DMS114 treated with DMSO at 0.1 percent for 48 hours (cell line): ENCODE data around the gene TNFRSF18.

Experiments
- DNase-seq: peaks from one replicate; lab custom pipeline; 2025; ENCODE audit not compliant: unreplicated experiment; lab: John Stamatoyannopoulos, UW

TNFRSF18 gene

GRCh38 chr1:1228596-1229321 lies 22.4 kb upstream of the TNFRSF18 start:
- DNase-seq: no peak

- DNase-seq: no peak
These were observed 21.8 kb upstream of the TNFRSF18 start for GRCh38 chr1:1228187-1228586.

- no peak for DNase-seq
These were observed 21.0 kb upstream of the TNFRSF18 start for GRCh38 chr1:1227386-1227785.

DNA sequence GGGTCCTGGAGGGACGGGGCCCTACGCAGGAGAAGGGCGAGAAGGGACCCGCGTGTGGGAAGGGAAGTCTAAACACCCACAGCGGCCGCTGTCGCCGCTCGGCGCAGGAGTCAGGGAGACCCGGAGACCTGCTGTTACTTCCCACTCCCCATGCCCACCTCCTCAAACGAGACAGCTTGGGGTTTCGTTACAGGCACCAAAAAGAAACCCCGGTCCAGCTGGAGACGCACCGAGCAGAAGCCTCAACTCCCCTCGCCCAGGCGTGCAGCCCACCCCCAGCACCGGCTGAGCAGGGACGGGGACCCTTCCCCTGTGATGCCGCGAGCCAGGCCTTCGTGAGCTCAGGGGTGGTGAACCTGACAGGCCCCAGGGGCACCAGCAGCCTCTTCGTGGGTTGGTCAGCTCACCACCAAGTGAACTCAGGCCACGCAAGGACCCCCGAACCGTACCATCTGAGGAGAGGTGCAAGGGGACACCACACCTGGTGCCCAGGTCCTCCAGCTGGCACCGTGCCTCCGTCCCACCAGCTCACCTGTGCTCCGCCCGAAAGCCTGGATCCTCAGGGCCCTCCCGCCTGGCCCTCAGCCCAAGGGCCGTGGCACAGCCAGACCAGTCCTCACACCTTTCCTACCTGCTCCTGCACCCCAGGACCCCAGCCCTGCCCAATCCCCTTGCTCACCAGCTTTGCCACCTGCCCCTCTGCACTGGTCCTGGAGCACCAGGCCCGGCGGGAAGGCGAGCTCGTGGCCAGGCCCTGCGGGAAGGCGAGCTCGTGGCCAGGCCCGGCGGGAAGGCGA lies 20.4 kb upstream of the TNFRSF18 start:
- no peak for DNase-seq

GRCh38 chr1:1225913-1226312 lies 19.5 kb upstream of the TNFRSF18 start:
- DNase-seq: no peak

DNA sequence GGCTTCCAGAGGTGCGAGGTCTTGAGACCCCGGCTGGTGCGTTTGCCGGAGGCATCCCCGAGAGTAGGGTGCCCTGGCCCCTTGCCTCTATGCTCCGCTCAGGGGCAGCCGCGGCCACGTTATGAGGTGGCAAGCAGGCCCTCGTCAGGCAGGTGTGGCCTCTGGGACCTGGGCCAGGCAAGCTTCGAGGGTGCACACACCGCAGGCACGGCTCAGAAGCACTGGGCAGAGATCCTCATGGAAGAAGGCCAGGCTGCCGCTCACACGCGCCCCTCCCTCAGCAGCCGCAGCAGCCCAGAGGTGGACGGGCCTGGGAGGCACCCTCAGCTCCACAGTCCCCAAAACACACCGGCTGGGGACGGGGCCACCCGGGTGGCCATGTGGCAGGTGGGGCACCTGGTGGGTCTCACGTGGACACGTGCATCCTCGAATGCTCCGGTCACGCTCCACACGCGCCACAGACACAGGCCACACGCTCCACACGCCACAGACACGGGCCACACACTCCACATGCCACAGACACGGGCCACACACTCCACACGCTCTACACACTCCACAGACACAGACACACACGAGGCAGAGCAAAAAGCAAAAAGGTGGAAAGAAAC lies 18.9 kb upstream of the TNFRSF18 start:
- no peak for DNase-seq

- DNase-seq: no peak
These were observed 17.5 kb upstream of the TNFRSF18 start for GRCh38 chr1:1223891-1224290.

DNA sequence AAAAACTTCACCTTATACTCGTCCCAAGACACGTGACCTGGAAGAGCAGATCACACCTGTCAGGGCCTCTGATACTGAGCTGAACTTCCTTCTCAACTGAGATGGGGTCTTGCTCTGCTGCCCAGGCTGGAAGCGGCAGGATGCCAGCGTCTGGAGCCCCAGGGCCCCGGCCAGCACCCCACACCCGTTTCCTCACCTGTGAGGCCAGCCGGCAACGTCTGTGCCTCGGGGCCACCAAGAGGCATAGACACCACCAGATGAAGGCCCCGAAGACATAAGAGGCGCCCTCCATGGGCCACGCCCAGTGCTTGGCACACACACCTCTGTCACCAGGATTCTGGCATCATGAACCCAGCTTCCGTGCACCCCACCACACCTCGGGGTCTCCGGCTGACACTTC lies 16.9 kb upstream of the TNFRSF18 start:
- DNase-seq: no peak

DNA sequence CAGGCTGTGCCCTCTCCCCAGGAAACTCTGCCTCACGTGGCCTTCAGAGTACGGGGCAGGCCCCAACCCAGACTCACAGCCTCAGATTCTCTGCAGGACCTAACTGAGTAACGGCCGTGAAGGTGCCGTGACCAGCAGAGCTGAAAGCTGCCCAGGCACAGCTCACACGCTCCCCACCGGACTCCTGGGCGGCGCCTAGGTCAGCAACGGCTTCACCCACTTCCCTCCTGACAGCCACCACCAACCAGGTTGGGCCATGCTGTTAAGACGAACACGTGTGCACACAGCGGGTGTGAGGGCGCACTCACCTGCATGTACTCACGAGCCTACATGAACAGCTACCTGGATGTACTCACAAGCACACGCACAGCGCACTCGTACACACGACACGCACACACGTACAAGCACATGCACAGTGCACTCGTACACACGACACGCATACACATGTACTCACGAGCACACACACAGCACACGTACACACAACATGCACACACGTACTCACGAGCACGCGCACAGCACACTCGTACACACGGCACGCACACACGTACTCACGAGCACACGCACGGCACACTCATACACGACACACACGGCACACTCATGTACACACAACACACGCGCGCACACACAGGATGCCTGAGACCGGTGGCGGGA lies 16.3 kb upstream of the TNFRSF18 start:
- no peak for DNase-seq

- no peak for DNase-seq
These were observed 15.6 kb upstream of the TNFRSF18 start for GRCh38 chr1:1221887-1222574.

DNA sequence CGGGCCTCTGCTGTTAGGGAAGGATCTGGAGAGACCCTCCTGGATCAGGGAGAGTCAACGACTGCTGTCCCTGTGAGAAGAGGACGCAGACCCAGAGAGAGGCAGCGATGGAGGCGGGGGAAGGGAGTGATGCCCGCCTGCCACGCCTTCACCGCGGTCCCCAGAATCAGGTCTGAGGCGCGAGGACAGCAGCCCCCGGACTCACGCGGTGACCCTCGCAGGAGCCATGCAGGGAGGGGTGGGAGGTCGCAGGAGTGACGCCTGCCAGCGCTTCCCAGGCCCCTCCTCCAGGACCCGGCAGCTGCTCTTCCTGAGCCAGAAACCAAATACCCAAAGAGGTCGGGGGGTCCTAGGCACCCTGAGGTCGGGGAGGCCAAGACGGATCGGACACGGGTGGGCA lies 13.8 kb upstream of the TNFRSF18 start:
- DNase-seq: no peak

- no peak for DNase-seq
These were observed 12.9 kb upstream of the TNFRSF18 start for GRCh38 chr1:1219341-1219740.

DNA sequence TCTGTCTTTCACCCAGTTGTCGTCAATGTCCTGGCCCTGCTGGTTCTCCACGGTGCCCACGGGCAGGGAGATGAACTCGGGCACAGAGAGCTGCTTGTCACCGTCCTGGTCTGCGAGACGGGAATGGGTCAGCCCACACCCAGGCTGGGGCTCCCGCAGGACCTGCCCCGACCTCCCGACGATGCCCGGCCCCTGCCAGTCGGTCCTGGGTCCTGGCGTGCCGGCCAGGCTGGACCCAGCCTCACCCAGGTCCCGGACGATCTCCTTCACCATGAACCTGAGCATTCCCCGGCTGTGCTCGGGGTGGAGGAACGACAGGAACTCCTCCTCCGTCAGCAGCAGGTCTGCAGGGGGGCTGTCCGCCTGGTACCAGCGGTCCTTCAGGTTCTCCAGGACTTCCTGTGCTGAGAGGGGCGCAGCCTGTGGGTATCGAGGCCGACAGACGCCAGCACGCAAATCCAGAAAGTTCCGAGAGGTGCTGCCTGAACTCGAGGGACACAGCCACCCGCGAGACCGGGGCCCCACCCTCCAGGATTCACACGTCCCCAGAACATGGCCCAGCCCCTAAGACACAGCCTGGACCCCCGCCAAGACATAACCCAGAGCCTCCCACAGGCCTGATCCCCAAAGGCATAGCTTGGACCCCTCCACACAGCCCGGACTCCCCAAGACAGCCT lies 12.3 kb upstream of the TNFRSF18 start:
- no peak for DNase-seq

- DNase-seq: no peak
These were observed 11.5 kb upstream of the TNFRSF18 start for GRCh38 chr1:1217621-1218523.

GRCh38 chr1:1216770-1217620 lies 10.6 kb upstream of the TNFRSF18 start:
- no peak for DNase-seq

DNA sequence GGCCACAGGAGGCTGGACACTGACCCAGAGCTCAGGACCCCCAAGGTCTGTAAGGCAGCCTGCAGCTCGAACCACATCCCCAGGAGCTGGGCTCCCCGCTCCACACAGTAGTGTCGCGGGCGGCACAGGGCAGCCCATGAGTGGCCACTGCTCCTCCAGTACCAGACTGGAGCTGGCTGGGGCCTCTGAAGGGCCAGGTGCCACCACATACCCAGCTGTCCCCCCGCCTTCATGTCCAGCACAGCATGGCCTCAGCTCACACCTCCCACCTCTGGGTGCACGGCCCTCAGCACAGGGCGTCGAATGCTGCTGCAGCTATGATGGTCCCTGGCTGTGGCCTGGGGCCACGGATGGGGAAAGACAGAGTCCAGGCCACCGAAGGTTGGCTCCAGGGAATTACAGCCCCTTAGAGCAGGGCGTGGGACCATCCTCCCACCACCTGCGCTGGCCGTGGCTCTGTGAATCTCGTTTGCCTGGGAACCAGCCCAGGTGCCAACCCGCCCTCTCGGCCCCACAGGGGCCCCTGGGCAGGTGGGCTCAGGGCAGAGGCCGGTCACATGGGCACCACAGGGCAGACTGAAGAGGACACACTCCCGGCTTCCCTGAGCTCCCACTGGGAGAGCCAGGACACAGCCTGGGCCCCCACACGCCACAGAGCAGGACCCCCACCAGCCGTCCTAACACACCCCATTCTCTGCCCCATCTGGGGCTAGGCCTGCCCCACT lies 9.7 kb upstream of the TNFRSF18 start:
- no peak for DNase-seq

DNA sequence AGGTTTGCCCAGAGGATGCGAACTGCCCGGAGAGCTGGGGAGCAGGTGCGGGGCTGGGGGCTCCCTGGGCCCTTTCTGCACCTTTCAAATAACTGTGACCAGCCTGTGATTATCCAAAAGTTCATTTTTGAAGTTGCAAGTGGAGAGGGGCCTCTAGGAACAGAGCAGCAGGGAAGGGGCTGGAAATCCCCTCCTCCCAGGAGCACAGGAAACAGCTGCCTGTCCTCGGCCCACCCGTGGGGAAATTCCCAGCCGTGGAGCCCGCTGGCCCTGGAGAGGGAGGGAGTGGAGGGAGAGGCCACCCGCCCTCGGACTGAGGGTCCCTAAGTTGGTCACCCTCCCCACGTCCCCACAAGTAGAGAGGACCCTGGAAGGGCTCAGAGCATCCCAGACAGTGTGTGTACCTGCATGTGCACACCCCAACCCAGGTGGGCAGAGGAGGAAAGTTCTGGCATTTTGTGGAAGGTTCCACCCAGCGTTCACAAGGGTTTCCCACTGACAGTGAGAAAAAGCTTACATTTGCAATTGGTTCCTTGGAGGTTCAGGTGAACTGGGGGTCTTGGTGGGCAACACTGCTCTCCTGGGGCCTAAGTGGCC lies 8.8 kb upstream of the TNFRSF18 start:
- no peak for DNase-seq
